Breast epithelium (tissue), 4 donors: Measurements from ENCODE around the gene NAALADL2. TPM values are rescaled to one million over a fixed set of nuclear protein-coding genes. Genes with fewer than 3 reads are reported as not detected.
"Not testable (repeated sequence)": the region's sequence is repeated elsewhere in the genome, so short reads cannot be mapped to it uniquely, and the experiment has no call there.

Experiments used
- DNase-seq, 2 donors: peaks; one replicate each; pipeline ENCODE4 v3.0.0-alpha.2; 2019; ENCODE audit warnings: low spot score in 2 of 2
- H3K27ac ChIP-seq, 2 donors: fragments of 200-600 bp; sonication (generic) in 1 of 2; one replicate each; pipeline ENCODE4 v1.5.1; 2016 to 2019; ENCODE audit warnings: mild to moderate bottlenecking in 1 of 2
- H3K27me3 ChIP-seq, 2 donors: fragments of 200-600 bp; sonication (generic) in 1 of 2; one replicate each; pipeline versions ENCODE4 v1.5.1 to v1.6.0; 2017 to 2019; ENCODE audit warnings: control low read depth in 1 of 2, mild to moderate bottlenecking in 1 of 2
- H3K36me3 ChIP-seq: fragments of 200-600 bp; one replicate; pipeline ENCODE4 v1.5.1; 2019
- H3K4me1 ChIP-seq, 2 donors: fragments of 200-600 bp; sonication (generic); one replicate each; pipeline ENCODE4 v1.5.1; 2016 to 2019; ENCODE audit warnings: control low read depth in 1 of 2
- H3K4me3 ChIP-seq, 3 donors: fragments of 200-600 bp; sonication (generic); 1 replicate in 2 of 3; 2 replicates in 1 of 3; pipeline ENCODE4 v1.5.1; 2016 to 2019; ENCODE audit warnings: mild to moderate bottlenecking in 3 of 3, moderate library complexity in 2 of 3
- H3K9me3 ChIP-seq, 2 donors: fragments of 200-600 bp; sonication (generic) in 1 of 2; one replicate each; pipeline ENCODE4 v1.5.1; 2016 to 2019; ENCODE audit warnings: control low read depth in 1 of 2
- CTCF ChIP-seq, 3 donors: fragments of 450-650 bp; IDR thresholded peaks; one replicate each; pipeline ENCODE4 v1.5.1; 2016 to 2017; ENCODE audit warnings: antibody characterized with exemption in 3 of 3, mild to moderate bottlenecking in 3 of 3, moderate library complexity in 3 of 3
- POLR2A ChIP-seq: fragments of 450-650 bp; IDR thresholded peaks from one replicate; pipeline ENCODE4 v1.6.1; 2016; ENCODE audit warnings: antibody characterized with exemption, mild to moderate bottlenecking, moderate library complexity
- POLR2AphosphoS5 ChIP-seq, 3 donors: sonication (generic); formaldehyde crosslinking; IDR thresholded peaks; one replicate each; pipeline ENCODE4 v1.6.1; 2017; ENCODE audit warnings: antibody characterized with exemption in 3 of 3
- intact Hi-C: fragments of 100-400 bp; cut with DNase I; formaldehyde crosslinking; loops from one replicate; pipeline ENCODE4 v1.15.1; 2023; ENCODE audit warnings: low total_unique reads
- total RNA-seq, 3 donors: library from RNA; depleted of rRNA; stranded (reverse); fragments of >200 nt; gene quantifications; one replicate each; pipeline ENCODE4 v1.1.0, GENCODE V29; 2016

Gene NAALADL2
- total RNA-seq, 3 donors from 2014 or later = 12.0 to 69.5 (median 53.9) TPM

GRCh38 chr3:175421902-175422301 lies 562.8 kb downstream of the NAALADL2 start:
- TF ChIP-seq CTCF (IDR thresholded peaks at IDR 0.05) = no peak
- no peak for TF ChIP-seq POLR2AphosphoS5 (IDR thresholded peaks at IDR 0.05)
- TF ChIP-seq POLR2A = no peak
- Histone ChIP-seq H3K9me3 (no peaks in the 10 kb centered on the region), H3K4me3 (no peak overlapping the region), H3K27ac (no peak overlapping the region), H3K4me1 (no peaks in the 10 kb centered on the region), H3K36me3 (no peaks in the 10 kb centered on the region), H3K27me3 (no peaks in the 10 kb centered on the region)
- intact Hi-C loops = no loop called here
- DNase-seq = no peak

GRCh38 chr3:175422744-175423143 lies 563.6 kb downstream of the NAALADL2 start:
- intact Hi-C loops = no loop called here

GRCh38 chr3:175423848-175424247 lies 564.7 kb downstream of the NAALADL2 start:
- H3K4me3 ChIP-seq, H3K27me3 ChIP-seq, intact Hi-C loops, H3K9me3 ChIP-seq, H3K4me1 ChIP-seq, H3K36me3 ChIP-seq, H3K27ac ChIP-seq, DNase-seq: not testable (repeated sequence)

More at GRCh38 chr3:175422744-175423143, 563.6 kb downstream of the NAALADL2 start:
- TF ChIP-seq POLR2A = no peak
- no peak for TF ChIP-seq CTCF (IDR thresholded peaks at IDR 0.05)
- TF ChIP-seq POLR2AphosphoS5 (IDR thresholded peaks at IDR 0.05) = no peak
- H3K9me3 ChIP-seq = no peaks in the 10 kb centered on the region
- no peak for DNase-seq
- H3K27ac ChIP-seq = no peak overlapping the region
- H3K36me3 ChIP-seq = no peaks in the 10 kb centered on the region
- no peak overlapping the region for H3K4me3 ChIP-seq
- H3K4me1 ChIP-seq = no peaks in the 10 kb centered on the region
- no peaks in the 10 kb centered on the region for H3K27me3 ChIP-seq

GRCh38 chr3:175426805-175427204 lies 567.7 kb downstream of the NAALADL2 start:
- intact Hi-C loops = no loop called here
- Histone ChIP-seq H3K4me1 (no peaks in the 10 kb centered on the region), H3K27ac (no peak overlapping the region), H3K4me3 (no peak overlapping the region), H3K9me3 (no peaks in the 10 kb centered on the region), H3K36me3 (no peaks in the 10 kb centered on the region), H3K27me3 (no peaks in the 10 kb centered on the region)
- DNase-seq = no peak
- no peak for TF ChIP-seq CTCF (IDR thresholded peaks at IDR 0.05)
- no peak for TF ChIP-seq POLR2A
- no peak for TF ChIP-seq POLR2AphosphoS5 (IDR thresholded peaks at IDR 0.05)

GRCh38 chr3:175428466-175428865 lies 569.3 kb downstream of the NAALADL2 start:
- TF ChIP-seq POLR2AphosphoS5 (IDR thresholded peaks at IDR 0.05) (no peak), CTCF (IDR thresholded peaks at IDR 0.05) (no peak), POLR2A (no peak)
- Histone ChIP-seq H3K9me3 (no peaks in the 10 kb centered on the region), H3K4me1 (no peaks in the 10 kb centered on the region), H3K27me3 (no peaks in the 10 kb centered on the region), H3K36me3 (no peaks in the 10 kb centered on the region), H3K4me3 (no peak overlapping the region), H3K27ac (no peak overlapping the region)
- no peak for DNase-seq
- intact Hi-C loops = no loop called here
